ENCODE results near the gene DPP6.
"Not testable (repeated sequence)": the region's sequence is repeated elsewhere in the genome, so short reads cannot be mapped to it uniquely, and the experiment has no call there.

- TF ChIP-seq, protein P1, sequence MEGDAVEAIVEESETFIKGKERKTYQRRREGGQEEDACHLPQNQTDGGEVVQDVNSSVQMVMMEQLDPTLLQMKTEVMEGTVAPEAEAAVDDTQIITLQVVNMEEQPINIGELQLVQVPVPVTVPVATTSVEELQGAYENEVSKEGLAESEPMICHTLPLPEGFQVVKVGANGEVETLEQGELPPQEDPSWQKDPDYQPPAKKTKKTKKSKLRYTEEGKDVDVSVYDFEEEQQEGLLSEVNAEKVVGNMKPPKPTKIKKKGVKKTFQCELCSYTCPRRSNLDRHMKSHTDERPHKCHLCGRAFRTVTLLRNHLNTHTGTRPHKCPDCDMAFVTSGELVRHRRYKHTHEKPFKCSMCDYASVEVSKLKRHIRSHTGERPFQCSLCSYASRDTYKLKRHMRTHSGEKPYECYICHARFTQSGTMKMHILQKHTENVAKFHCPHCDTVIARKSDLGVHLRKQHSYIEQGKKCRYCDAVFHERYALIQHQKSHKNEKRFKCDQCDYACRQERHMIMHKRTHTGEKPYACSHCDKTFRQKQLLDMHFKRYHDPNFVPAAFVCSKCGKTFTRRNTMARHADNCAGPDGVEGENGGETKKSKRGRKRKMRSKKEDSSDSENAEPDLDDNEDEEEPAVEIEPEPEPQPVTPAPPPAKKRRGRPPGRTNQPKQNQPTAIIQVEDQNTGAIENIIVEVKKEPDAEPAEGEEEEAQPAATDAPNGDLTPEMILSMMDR (IDR thresholded peaks at IDR 0.05): not testable (repeated sequence)
- TF ChIP-seq POLR2A, EP300 (IDR thresholded peaks at IDR 0.05): not testable (repeated sequence)
Measured at GRCh38 chr7:154109615-154110014, 57.4 kb downstream of the DPP6 start.
